ENCODE results near the gene MATK.

The MATK gene

DNA sequence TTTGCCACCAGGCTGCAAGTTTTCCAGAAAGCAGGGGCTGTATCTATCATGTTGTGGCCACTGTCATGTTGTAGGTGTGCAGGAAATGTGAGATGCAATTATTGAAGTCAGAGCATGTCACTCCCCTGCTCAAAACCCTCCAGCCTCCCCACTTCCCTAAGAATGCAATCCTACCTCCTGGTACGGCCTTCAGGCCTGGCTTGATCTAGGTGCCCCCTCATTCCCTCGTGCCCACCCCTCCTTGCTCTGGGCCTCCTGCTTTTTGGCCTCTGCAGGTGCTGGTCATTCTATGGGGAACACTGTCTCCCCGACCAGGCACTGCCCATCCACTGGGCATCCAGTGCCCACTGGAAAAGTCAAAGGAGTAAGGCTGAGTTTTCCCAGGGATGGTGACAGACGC lies 28.5 kb upstream of the MATK start:
- no peak for DNase-seq

DNA sequence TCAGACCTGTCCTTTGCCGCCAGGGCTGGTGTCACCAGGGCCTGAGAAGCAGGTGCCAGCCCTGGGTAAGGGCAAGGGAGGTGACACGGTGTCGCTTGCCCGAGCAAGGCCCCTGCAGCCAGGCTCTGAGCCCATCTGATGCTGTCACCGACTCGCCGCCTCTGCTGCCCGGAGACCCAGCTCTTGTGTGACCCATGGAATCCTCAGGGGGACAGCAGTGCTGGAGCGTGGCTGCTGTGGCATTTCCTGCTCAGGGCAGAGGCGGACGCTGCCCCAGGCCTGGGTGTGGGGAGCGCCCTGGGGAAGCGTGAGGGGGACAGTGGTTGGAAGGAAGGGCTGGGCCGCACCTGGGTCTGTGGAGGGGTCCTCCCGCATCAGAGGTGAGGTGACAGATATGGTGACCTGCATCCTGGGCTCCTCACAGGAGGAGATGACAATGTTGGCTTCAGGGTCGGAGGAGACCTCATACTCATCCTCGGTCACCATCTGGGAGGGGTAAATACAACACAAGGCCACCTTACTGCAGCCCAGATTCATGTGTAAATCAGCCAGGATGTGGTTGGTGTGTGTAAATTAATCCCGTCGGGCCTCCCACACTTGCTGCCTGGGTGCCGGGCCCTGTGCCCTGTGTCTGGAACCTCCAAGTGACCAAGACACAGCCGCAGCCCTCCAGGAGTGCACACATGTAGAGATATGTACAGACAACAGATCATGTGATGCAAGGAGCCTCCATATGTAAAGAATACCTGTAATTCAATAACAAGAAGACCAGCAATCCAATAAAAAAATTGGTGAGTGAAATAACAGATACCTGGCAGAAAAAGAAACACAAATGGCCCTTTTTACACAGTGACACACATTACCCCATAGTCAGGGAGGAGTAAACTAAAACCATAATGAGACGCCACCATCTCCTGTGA lies 27.6 kb upstream of the MATK start:
- no peak for DNase-seq

- no peak for DNase-seq
Measured at GRCh38 chr19:3810708-3811355, 24.7 kb upstream of the MATK start.

- DNase-seq = no peak
Measured at GRCh38 chr19:3809881-3810707, 23.9 kb upstream of the MATK start.

DNA sequence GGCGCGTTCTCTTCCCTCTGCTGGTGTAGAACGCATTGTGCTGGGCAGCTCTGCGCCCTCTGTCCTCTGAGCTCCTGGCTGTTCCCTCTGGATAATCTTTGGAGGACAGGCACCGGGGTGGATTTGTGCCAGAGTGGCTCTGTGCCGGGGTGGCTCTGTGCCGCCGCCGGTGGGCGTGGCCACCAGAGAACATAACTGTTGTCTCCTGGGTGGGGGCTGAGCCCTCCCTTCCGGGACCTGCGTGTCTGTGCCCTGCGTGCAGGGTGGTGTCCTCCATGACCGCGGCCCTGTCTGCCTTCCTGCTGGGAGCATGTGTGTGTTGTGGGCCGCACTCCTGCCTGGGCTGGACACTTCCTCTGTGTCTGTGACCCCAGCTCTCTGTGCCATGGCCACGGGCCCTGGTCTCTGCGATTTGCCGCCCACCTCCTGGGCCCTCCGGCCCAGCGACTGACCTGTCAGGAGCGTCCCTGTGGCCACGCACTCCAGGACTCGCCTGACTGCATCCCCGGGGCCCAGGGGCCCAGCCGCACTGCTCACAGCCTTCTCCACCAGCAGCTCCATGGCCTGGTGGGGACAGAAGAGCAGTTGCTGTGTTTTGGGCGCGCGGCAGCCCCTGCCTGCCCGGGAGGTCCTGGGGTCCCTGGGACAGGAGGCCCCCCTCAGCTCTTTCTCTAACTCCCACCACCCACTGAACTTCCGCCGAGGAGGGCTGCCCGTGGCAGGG lies 22.4 kb upstream of the MATK start:
- no peak for DNase-seq

DNA sequence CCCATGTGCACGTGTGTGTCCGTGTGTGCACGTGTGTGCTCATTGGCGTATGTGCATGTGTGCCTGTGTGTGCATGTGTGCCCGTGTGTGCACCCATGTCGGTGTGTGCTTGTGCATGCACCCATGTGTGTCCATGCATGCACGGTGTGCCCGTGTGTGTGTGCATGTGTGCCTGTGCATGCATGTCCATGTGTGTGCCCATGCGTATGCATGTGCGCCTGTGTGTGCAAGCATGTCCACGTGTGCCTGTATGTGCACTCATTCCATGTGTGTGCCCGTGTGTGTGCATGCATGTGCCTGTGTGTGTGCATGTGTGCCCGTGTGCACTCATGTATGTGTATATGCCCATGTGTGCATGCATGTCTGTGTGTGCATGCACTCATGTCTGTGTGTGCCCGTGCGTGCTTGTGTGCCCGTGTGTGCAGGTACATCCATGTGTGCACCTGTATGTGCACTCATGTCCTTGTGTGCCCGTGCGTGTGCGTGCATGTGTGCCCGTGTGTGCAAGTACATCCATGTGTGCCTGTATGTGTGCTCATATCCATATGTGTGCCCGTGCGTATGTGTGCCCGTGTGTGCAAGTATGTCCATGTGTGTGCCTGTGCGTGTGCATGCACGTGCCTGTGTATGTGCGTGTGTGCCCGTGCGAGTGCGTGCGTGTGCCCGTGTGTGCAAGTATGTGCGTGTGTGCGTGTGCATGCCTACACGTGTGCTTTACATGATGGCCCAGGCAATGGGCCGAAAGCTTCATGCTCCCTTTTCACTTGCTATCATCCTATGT lies 21.6 kb upstream of the MATK start:
- DNase-seq = no peak

GRCh38 chr19:3807131-3807480 lies 20.9 kb upstream of the MATK start:
- DNase-seq = no peak

- no peak for DNase-seq
Measured at GRCh38 chr19:3805859-3806258, 19.7 kb upstream of the MATK start.

- DNase-seq = no peak
Measured at GRCh38 chr19:3804429-3804828, 18.2 kb upstream of the MATK start.

DNA sequence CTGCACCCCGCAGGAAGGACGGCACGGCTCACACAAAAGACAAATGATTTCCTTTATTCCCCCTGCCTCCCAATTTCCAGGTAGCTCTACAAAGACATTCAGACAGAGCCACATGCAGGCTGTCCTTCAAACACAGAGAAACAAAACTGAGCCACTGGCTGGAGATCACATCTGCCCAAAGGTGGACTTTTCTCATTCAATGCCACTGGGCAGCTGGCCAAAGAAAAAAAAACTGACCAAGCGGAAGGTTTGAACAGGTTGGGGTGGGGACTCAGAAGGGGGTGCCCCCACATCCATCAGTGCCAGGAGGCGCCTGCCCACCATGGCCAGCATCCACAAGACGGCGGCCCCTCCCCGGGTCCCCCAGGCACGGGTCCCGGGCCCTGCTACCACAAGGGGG lies 17.8 kb upstream of the MATK start:
- DNase-seq = no peak

GRCh38 chr19:3803114-3803888 lies 17.1 kb upstream of the MATK start:
- DNase-seq = no peak

GRCh38 chr19:3801412-3802096 lies 15.4 kb upstream of the MATK start:
- DNase-seq = peak; percentile 34

DNA sequence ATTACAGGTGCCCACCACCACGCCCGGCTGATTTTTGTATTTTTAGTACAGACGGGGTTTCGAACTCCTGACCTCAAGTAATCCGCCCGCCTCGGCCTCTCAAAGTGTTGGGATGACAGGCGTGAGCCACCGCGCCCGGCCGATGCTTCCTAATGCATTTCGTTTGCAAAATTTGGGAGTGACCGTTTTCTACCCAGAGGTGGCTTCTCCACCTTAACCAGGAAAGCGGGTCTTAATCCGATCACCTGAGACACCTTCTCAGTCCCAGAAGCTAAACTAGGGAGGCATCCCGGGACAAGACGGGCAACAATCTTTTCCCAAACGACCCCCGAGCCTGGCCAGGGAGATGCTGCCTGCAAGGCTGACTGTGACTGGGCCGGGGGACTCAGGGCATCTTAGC lies 14.8 kb upstream of the MATK start:
- DNase-seq = no peak

DNA sequence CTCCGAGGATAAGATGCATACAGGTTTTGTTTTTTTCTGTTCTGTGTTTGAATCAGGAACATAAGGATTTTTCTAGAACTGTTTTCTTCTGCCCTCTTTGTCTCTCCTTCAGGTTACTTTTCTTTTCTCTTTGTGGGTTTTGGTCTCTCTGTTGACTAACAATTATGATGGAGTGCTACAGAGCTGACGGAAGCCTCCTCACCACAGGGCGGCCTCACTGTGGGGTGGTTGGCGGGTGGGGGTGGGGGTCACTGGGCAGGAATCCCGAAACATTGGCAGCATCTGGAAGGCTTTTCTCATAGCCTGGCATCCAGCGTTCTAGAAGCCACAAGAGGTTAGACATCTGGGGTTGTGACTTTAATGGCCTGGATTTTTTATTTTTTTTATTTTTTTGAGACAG lies 12.0 kb upstream of the MATK start:
- no peak for DNase-seq

GRCh38 chr19:3796358-3796757 lies 10.2 kb upstream of the MATK start:
- DNase-seq = no peak

DNA sequence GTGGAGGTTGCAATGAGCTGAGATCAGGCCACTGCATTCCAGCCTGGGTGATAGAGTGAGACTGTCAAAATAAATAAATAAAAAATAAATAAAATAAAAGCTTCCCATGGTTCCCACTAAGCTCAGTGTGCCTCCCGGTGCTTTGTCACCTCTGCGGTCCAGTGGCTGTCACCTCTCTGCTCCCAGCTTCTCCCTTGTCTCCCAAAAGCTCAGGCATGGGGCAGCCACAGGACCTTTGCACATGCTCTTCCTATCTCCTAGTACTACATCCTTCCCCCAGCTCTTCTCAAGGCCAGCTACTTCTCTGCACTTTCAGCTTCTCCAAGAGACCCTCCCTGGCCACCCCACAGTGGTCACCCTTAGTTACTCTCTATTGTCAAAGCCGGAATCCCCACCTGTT lies 7.6 kb upstream of the MATK start:
- DNase-seq = no peak

DNA sequence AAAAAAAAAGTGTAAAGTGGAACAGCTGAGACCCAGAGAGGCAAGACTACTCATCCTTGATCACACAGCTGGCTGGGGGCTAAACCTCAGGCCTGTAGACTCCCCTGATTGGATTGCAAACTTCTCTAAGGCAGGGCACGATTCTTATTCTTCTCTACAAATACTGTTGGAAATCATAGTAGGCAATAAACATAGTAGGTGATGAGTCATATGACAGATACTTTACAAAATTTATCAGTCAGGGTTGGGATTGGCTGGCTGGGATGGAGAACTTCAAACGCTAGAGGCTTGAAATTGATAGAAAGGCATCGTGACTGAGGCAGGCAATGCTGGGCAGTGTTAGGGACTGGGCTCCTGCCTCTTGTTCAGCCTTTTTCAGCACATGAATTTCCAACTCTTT lies 5.9 kb upstream of the MATK start:
- DNase-seq = no peak

DNA sequence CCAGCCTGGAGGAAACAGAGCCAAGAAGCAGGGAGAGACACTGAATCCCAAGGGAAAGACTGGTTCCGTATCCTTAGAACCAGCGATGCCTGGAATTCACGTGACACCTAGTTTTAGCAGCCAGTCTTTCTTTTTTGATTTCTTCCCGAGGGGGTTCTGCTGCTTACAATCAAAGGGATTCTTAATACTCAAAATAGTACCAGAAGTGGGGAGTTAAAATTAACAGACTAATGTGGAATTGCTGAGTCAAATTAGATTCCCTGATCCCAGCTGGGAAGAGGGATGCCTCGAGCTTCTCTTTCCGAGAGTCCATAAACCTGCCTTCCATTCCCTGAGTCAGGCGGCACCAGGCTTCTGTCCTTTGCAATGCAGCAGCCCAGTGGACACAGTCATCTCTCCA lies 4.8 kb upstream of the MATK start:
- DNase-seq = no peak

- no peak for DNase-seq
Measured at GRCh38 chr19:3790209-3790734, 4.1 kb upstream of the MATK start.

- no peak for DNase-seq
Measured at GRCh38 chr19:3788996-3789778, 3.0 kb upstream of the MATK start.

All from DMS153 (cell line).